Prostate gland (tissue), 2 donors: ENCODE measurements around the gene NHS.

Experiments used
- POLR2A ChIP-seq: fragments of 450-650 bp; IDR thresholded peaks from one replicate; pipeline ENCODE4 v1.6.1; 2016; ENCODE audit warnings: antibody characterized with exemption, mild to moderate bottlenecking
- POLR2AphosphoS5 ChIP-seq: sonication (generic); formaldehyde crosslinking; IDR thresholded peaks from one replicate; pipeline ENCODE4 v1.6.1; 2017; ENCODE audit warnings: antibody characterized with exemption
- TF ChIP-seq, protein P1 (sequence below), 4 experiments: fragments of 200-600 bp in 2 of 4; fragments of 450-650 bp in 2 of 4; sonication (generic) in 2 of 4; IDR thresholded peaks; 1 replicate in 3 of 4; 2 replicates in 1 of 4; pipeline ENCODE4 v1.5.1; 2016 to 2019; ENCODE audit warnings: antibody characterized with exemption in 4 of 4, mild to moderate bottlenecking in 2 of 4, moderate library complexity in 2 of 4

GRCh38 chrX:17605676-17606075, 230.7 kb downstream of the NHS start:
- TF ChIP-seq POLR2A (no peak), POLR2AphosphoS5 (no peak)
- TF ChIP-seq, protein P1, sequence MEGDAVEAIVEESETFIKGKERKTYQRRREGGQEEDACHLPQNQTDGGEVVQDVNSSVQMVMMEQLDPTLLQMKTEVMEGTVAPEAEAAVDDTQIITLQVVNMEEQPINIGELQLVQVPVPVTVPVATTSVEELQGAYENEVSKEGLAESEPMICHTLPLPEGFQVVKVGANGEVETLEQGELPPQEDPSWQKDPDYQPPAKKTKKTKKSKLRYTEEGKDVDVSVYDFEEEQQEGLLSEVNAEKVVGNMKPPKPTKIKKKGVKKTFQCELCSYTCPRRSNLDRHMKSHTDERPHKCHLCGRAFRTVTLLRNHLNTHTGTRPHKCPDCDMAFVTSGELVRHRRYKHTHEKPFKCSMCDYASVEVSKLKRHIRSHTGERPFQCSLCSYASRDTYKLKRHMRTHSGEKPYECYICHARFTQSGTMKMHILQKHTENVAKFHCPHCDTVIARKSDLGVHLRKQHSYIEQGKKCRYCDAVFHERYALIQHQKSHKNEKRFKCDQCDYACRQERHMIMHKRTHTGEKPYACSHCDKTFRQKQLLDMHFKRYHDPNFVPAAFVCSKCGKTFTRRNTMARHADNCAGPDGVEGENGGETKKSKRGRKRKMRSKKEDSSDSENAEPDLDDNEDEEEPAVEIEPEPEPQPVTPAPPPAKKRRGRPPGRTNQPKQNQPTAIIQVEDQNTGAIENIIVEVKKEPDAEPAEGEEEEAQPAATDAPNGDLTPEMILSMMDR (IDR thresholded peaks at IDR 0.05) = no peak
